Activated CD8-positive, alpha-beta memory T cell treated with anti-CD3 and anti-CD28 coated beads, Interleukin-2, amount 50 U/mL, for 24 hours (primary cell): Measurements from ENCODE around the gene OTP.

Experiments used
- DNase-seq: peaks from one replicate; pipeline ENCODE4 v3.0.0-alpha.2; 2020; ENCODE audit errors: extremely low read depth

OTP gene

GRCh38 chr5:77640589-77641396 lies 2.3 kb upstream of the OTP start:
- DNase-seq: no peak

GRCh38 chr5:77638763-77639671 lies 504 bp upstream of the OTP start:
- no peak for DNase-seq

- DNase-seq: no peak
These were observed 1.1 kb downstream of the OTP start for GRCh38 chr5:77637170-77637997.

- DNase-seq: no peak
These were observed 1.8 kb downstream of the OTP start for GRCh38 chr5:77636641-77637169.

- no peak for DNase-seq
These were observed 2.4 kb downstream of the OTP start for GRCh38 chr5:77635917-77636640.

- DNase-seq: no peak
These were observed 3.2 kb downstream of the OTP start for GRCh38 chr5:77635067-77635916.

GRCh38 chr5:77633709-77634108 lies 4.8 kb downstream of the OTP start:
- DNase-seq: no peak

GRCh38 chr5:77633207-77633675 lies 5.3 kb downstream of the OTP start:
- no peak for DNase-seq

GRCh38 chr5:77632526-77633206 lies 5.8 kb downstream of the OTP start:
- no peak for DNase-seq

- DNase-seq: no peak
These were observed 8.3 kb downstream of the OTP start for GRCh38 chr5:77630114-77630680.

- DNase-seq: no peak
These were observed 8.9 kb downstream of the OTP start for GRCh38 chr5:77629509-77630113.

GRCh38 chr5:77628840-77629508 lies 9.5 kb downstream of the OTP start:
- DNase-seq: no peak

- no peak for DNase-seq
These were observed 10.4 kb downstream of the OTP start for GRCh38 chr5:77627869-77628674.

GRCh38 chr5:77623203-77623740 lies 15.2 kb downstream of the OTP start:
- no peak for DNase-seq

GRCh38 chr5:77621440-77621839 lies 17.1 kb downstream of the OTP start:
- DNase-seq: no peak

GRCh38 chr5:77620405-77620804 lies 18.1 kb downstream of the OTP start:
- no peak for DNase-seq

- no peak for DNase-seq
These were observed 21.6 kb downstream of the OTP start for GRCh38 chr5:77616920-77617319.
